IPS-18a (cell line): ENCODE measurements around the gene POU2F3.
"Not testable (repeated sequence)": the region's sequence is repeated elsewhere in the genome, so short reads cannot be mapped to it uniquely, and the experiment has no call there.

Experiments used
- H3K27ac ChIP-seq: one replicate; pipeline ENCODE4 v1.5.1; 2013; ENCODE audit warnings: low read length
- H3K27me3 ChIP-seq: one replicate; pipeline ENCODE4 v1.6.1; 2013; ENCODE audit warnings: mild to moderate bottlenecking, low read length; ENCODE audit not compliant: control insufficient read depth, insufficient read depth
- H3K36me3 ChIP-seq: one replicate; pipeline ENCODE4 v1.6.1; 2013; ENCODE audit warnings: low read depth, low read length; ENCODE audit not compliant: control insufficient read depth
- H3K4me1 ChIP-seq: one replicate; pipeline ENCODE4 v1.6.1; 2013; ENCODE audit warnings: low read depth, low read length; ENCODE audit not compliant: control insufficient read depth
- H3K4me3 ChIP-seq: one replicate; pipeline ENCODE4 v1.5.1; 2013; ENCODE audit warnings: low read length
- H3K9ac ChIP-seq: one replicate; pipeline ENCODE4 v1.6.1; 2013; ENCODE audit warnings: mild to moderate bottlenecking, low read length, moderate library complexity
- H3K9me3 ChIP-seq: one replicate; pipeline ENCODE4 v1.6.1; 2013; ENCODE audit warnings: low read depth, low read length; ENCODE audit not compliant: control insufficient read depth

Gene POU2F3

GRCh38 chr11:120259988-120260565 lies 20.1 kb downstream of the POU2F3 start:
- peaks cover 10% of the 10 kb centered on the region for H3K4me1 ChIP-seq
- no peaks in the 10 kb centered on the region for H3K36me3 ChIP-seq
- H3K4me3 ChIP-seq: no peak overlapping the region
- no peaks in the 10 kb centered on the region for H3K9me3 ChIP-seq
- no peak overlapping the region for H3K9ac ChIP-seq
- H3K27me3 ChIP-seq: peaks cover 10% of the 10 kb centered on the region
- no peak overlapping the region for H3K27ac ChIP-seq

GRCh38 chr11:120260616-120261015 lies 20.7 kb downstream of the POU2F3 start:
- Histone ChIP-seq H3K9me3 (no peaks in the 10 kb centered on the region), H3K4me3 (no peak overlapping the region), H3K4me1 (peaks cover 10% of the 10 kb centered on the region), H3K27ac (no peak overlapping the region), H3K27me3 (peaks cover 9% of the 10 kb centered on the region), H3K9ac (no peak overlapping the region), H3K36me3 (no peaks in the 10 kb centered on the region)

- Histone ChIP-seq H3K4me1 (peaks cover 6% of the 10 kb centered on the region), H3K4me3 (no peak overlapping the region), H3K9me3 (no peaks in the 10 kb centered on the region), H3K9ac (no peak overlapping the region), H3K36me3 (no peaks in the 10 kb centered on the region), H3K27ac (no peak overlapping the region), H3K27me3 (peaks cover 2% of the 10 kb centered on the region)
Observed at GRCh38 chr11:120261321-120261720, 21.4 kb downstream of the POU2F3 start.

- Histone ChIP-seq H3K27ac (no peak overlapping the region), H3K9me3 (no peaks in the 10 kb centered on the region), H3K27me3 (no peaks in the 10 kb centered on the region), H3K36me3 (no peaks in the 10 kb centered on the region), H3K9ac (no peak overlapping the region), H3K4me1 (peaks cover 5% of the 10 kb centered on the region), H3K4me3 (no peak overlapping the region)
Observed at GRCh38 chr11:120261931-120262330, 22.0 kb downstream of the POU2F3 start.

GRCh38 chr11:120267319-120267718 lies 27.4 kb downstream of the POU2F3 start:
- no peak overlapping the region for H3K27ac ChIP-seq
- no peak overlapping the region for H3K4me3 ChIP-seq
- no peak overlapping the region for H3K9ac ChIP-seq
- H3K4me1 ChIP-seq: peaks cover 5% of the 10 kb centered on the region
- H3K9me3 ChIP-seq: no peaks in the 10 kb centered on the region
- H3K27me3 ChIP-seq: no peaks in the 10 kb centered on the region
- no peaks in the 10 kb centered on the region for H3K36me3 ChIP-seq

GRCh38 chr11:120268686-120269085 lies 28.7 kb downstream of the POU2F3 start:
- H3K27ac ChIP-seq: no peak overlapping the region
- no peak overlapping the region for H3K4me3 ChIP-seq
- no peaks in the 10 kb centered on the region for H3K27me3 ChIP-seq
- peaks cover 5% of the 10 kb centered on the region for H3K4me1 ChIP-seq
- no peaks in the 10 kb centered on the region for H3K9me3 ChIP-seq
- no peaks in the 10 kb centered on the region for H3K36me3 ChIP-seq
- H3K9ac ChIP-seq: no peak overlapping the region

GRCh38 chr11:120270386-120270785 lies 30.4 kb downstream of the POU2F3 start:
- Histone ChIP-seq H3K9ac (no peak overlapping the region), H3K27ac (no peak overlapping the region), H3K9me3 (no peaks in the 10 kb centered on the region), H3K4me1 (peaks cover 5% of the 10 kb centered on the region), H3K36me3 (no peaks in the 10 kb centered on the region), H3K4me3 (no peak overlapping the region), H3K27me3 (no peaks in the 10 kb centered on the region)

GRCh38 chr11:120271672-120272071 lies 31.7 kb downstream of the POU2F3 start:
- H3K9me3 ChIP-seq: no peaks in the 10 kb centered on the region
- no peaks in the 10 kb centered on the region for H3K4me1 ChIP-seq
- H3K9ac ChIP-seq: no peak overlapping the region
- H3K36me3 ChIP-seq: no peaks in the 10 kb centered on the region
- H3K27me3 ChIP-seq: no peaks in the 10 kb centered on the region
- H3K4me3 ChIP-seq: no peak overlapping the region
- H3K27ac ChIP-seq: no peak overlapping the region

GRCh38 chr11:120272303-120272702 lies 32.4 kb downstream of the POU2F3 start:
- Histone ChIP-seq H3K36me3 (no peaks in the 10 kb centered on the region), H3K4me1 (no peaks in the 10 kb centered on the region), H3K9me3 (no peaks in the 10 kb centered on the region), H3K4me3 (no peak overlapping the region), H3K27me3 (no peaks in the 10 kb centered on the region), H3K9ac (no peak overlapping the region), H3K27ac (no peak overlapping the region)

GRCh38 chr11:120273432-120273831 lies 33.5 kb downstream of the POU2F3 start:
- H3K9ac ChIP-seq: no peak overlapping the region
- H3K36me3 ChIP-seq: no peaks in the 10 kb centered on the region
- H3K4me1 ChIP-seq: no peaks in the 10 kb centered on the region
- no peak overlapping the region for H3K4me3 ChIP-seq
- no peaks in the 10 kb centered on the region for H3K9me3 ChIP-seq
- H3K27me3 ChIP-seq: no peaks in the 10 kb centered on the region
- no peak overlapping the region for H3K27ac ChIP-seq

GRCh38 chr11:120273956-120274355 lies 34.0 kb downstream of the POU2F3 start:
- H3K4me1 ChIP-seq, H3K9me3 ChIP-seq, H3K27ac ChIP-seq, H3K27me3 ChIP-seq, H3K4me3 ChIP-seq, H3K9ac ChIP-seq, H3K36me3 ChIP-seq: not testable (repeated sequence)

- no peak overlapping the region for H3K9ac ChIP-seq
- no peak overlapping the region for H3K27ac ChIP-seq
- H3K4me1 ChIP-seq: no peaks in the 10 kb centered on the region
- H3K4me3 ChIP-seq: no peak overlapping the region
- H3K27me3 ChIP-seq: no peaks in the 10 kb centered on the region
- no peaks in the 10 kb centered on the region for H3K9me3 ChIP-seq
- no peaks in the 10 kb centered on the region for H3K36me3 ChIP-seq
Observed at GRCh38 chr11:120279502-120279901, 39.6 kb downstream of the POU2F3 start.
